NOMO-1 (cell line): ENCODE measurements around the gene PTPRG.

Source experiments
- DNase-seq, 2 experiments: peaks; one replicate each; lab custom pipeline; 2025; ENCODE audit not compliant: unreplicated experiment in 2 of 2; lab: John Stamatoyannopoulos, UW

The PTPRG gene

DNA sequence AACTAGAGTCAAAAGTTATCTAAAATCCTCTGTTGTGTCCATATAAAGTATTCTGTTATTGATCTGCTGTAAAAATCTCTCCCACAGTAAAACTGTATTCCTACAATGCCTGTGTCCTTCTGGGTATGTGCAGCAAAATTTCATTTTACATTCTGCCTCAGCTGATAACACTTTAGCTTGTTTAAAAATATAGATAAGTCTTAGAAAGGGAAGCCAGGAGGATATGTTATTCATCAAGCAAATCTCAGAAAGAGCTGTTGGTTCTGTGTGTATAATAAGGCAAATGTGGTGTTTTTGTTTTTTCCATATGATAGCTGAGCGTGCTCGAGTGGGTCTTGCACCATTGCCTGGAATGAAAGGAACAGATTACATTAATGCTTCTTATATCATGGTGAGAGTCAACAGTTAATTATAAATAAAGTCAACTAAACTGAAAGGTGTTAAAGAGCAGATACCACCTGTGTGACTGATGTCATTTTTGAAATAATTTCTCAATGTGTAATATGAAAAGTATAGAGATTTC lies 715.3 kb downstream of the PTPRG start:
- DNase-seq = no peak

DNA sequence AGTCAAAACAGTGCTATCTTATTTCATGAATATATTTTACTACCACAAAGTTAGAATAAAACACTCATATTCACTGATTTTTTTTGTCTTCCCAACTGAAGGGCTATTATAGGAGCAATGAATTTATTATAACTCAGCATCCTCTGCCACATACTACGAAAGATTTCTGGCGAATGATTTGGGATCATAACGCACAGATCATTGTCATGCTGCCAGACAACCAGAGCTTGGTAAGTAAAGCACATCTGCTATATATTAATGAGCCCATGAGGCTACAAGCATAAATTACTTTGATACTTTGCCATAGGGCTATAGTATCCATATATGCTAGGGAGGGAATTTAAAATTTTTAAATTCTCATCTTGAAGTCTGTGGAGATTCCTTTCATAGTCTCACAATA lies 716.1 kb downstream of the PTPRG start:
- DNase-seq = no peak

DNA sequence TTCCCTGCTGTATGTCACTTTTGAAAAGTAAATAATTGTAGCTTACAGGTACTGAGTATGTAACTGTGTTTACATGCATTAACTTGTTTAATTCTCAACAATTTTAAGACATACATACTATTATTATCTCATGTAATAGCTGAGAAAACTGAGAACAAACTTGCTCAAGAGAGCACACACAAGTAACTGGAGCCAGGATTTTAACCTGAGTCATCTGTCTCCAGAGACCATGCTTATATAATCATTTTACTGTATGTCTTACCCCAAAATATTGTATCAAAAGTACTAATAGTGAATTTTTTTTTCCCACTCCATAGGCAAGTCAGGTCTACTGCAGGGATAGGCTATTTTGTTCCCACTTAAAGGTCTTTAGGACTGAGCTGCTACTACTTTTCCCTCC lies 716.6 kb downstream of the PTPRG start:
- DNase-seq = no peak

DNA sequence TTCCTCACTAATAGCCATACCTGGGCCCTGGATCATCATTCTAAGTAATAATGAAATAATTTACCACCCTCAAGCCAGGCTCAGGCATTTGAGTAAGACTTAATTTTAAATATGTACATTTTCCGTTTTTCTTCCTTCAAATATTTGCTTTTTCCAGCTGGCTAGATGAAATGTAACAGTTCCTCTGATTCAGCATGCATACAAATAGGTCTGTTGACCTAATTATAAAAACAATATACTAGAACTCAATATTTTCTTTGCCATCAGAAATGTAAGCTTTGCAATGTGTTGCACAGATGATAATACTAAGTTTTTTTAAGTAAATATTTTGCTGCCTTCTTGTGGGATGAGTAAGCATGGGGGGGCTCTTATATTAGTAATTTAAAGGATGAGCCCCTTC lies 720.4 kb downstream of the PTPRG start:
- no peak for DNase-seq

DNA sequence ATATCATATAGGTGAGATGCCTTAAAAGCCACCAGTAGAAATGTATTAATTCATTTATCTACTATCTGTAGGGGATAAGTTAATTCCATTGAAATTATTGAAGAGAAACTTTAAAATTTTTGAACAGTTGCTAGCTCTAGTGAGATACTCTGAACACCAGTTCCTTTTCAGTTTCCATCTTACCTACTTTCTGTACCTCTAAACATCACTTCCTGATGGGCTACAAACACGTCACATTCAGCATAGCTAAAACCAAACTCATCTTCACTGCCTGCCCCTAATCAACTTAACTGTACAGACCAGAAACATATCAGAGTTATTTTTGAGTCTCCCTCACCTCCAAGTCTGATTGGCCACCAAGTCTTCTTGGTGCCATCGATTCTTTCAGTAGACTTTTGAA lies 723.1 kb downstream of the PTPRG start:
- DNase-seq = no peak

DNA sequence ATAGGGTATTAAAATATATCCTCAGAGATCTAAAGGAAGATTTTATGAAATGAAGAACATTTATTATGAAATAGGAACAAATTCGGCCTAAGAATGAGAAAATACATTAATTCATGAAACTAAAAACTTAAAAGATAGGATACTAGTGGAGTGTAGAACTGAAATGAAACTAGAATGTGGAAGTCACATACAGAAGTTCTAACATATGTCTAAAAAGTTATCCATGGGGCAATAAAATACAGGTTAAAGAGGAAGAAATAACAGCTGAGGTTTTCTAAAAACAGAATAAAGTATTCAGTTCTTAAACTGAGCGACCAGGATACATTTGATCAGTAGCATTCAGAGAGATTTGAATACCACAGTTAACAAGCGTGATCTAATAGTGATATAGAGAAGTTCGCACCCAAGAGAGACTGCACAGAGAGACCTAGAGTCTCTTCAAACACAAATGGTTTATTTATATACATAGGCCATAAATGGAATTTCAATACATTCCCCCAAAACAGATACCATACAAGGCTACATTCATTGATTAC lies 726.1 kb downstream of the PTPRG start:
- peak; percentile 20 to 91 for DNase-seq

DNA sequence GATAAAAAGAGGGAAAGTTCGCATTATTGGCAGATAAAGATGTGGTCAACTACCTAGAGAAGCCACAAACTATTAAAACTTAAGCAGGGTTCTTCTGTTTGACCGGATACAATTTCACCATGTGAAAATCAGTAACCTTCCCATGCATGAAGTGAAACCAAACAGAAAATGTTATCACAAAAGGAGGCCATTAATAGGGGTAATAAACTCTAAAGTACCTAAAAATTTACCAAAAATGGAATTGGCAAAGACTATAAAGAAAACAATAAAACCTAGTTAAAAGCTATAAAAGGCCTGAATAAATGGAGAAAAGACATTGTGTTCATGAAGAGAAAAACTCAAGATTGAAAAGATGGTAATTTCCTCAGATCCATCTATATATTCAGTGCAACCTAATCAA lies 728.6 kb downstream of the PTPRG start:
- peak in 1 of 2 experiments; percentile 33 for DNase-seq

DNA sequence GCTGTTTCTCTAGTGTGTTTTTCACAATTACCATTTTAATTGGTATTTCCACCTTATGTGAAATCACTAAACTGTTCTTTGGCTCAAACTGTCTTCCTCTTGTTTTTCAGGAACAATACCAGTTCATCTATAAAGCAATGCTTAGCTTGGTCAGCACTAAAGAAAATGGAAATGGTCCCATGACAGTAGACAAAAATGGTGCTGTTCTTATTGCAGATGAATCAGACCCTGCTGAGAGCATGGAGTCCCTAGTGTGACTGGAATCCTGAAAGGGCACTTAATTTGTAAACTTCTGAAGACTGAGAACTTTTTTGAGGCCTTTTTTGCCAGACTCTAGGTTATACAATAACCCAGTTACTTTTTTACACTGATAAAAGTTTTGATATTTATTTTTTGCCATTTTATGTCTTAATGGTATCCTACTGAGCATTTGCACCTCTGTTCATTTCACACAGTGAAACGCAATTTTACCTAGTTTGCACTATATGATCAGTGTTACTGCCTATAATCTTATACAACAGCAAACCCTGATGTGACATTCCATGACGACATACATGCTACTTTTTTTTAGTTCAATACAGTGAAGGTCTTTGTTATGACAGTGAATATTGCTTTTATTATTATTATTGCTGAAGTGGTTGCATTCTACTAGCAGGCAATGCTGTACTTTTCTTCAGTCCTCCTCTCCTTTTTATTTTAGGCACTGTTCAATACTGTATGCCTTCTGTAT lies 731.8 kb downstream of the PTPRG start:
- no peak for DNase-seq

DNA sequence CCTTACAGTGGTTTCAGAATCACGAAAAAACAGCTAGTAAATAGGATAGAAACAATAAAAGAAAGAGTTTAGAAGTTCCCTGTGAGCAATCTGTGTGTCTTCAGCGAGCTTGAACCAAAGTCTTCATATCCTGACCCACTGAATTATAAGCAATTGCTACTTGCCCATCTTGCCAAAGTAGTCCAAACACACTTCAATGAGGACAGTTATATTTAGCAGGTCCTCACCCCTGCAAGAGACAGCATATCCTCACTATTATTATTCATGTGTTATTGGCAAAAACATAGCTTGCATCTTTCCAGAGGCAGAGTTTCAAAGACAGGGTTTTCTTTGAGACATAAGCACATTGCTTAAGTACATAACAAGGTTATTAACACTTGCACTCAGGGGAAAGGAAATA lies 734.2 kb downstream of the PTPRG start:
- no peak for DNase-seq

DNA sequence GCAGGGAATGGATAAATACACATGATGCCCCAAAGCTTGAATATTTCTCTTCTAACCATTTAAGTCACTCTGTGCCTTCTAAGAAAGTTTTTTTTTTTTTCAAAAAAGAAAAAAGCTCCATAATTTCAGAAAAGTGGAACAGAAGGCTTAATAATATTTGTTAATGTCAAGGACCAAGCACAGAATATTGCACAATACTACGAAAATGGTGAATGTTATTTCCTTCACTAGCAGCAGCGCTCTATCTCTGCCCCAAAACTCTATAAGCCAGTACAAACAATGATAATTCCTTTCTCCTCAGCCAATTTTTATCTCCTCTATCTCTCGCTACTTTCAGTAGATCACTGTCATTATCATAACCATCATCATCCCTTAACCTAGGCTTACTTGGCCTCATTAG lies 739.2 kb downstream of the PTPRG start:
- DNase-seq = no peak

DNA sequence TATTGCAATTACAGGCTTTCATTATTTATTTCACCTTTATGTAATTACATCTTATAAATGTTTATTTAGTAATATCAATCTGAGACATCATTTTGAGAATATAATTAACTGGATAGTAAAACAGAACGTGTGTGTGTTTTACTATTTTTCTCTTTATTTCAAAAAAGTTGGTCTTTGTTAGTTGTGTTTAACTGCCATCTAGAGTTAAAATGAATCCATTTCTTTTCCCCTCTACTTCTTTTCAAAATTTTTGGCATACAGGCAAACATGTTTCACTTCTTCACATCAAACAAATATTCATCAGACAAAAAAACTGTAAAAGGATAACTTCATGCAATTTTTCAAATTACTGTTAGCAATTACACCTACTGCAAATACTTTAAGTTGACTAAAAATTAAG lies 750.8 kb downstream of the PTPRG start:
- peak in 1 of 2 experiments; percentile 8 for DNase-seq

DNA sequence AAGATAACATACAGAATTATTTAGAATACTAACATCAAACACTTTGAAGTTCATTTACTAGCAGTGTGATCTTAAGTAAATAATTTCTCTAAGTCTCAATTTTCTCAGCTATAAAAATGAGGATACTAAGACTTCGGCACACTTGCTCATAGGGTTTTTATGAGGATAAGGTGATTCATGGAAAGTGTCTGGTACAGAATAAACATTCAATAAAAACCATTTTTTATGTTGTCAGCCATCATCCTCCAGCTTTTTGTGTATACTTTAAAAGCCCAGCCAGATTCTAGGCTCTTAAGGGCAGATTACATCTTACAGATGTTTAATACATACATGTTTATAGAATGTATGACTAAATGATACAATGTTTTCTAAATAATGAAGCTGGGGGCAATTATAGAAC lies 755.2 kb downstream of the PTPRG start:
- DNase-seq = no peak

DNA sequence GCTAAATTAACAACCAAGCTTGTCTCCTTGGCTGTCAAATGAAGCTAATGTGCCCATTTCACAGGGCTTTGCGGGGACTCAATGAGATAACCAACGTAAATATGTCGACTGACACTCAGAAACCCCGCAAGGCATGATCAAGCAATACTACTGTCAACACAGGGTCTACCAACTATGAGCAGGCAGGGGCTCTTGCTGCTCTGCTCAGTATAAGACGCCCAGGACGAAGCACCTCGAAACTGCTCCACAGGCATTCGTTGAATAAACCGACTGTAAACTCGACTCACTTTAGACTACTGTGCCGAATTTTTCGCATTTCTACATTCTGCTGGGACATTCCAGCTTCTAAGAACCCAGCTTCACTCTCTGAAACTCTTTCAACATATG lies 757.0 kb downstream of the PTPRG start:
- no peak for DNase-seq

DNA sequence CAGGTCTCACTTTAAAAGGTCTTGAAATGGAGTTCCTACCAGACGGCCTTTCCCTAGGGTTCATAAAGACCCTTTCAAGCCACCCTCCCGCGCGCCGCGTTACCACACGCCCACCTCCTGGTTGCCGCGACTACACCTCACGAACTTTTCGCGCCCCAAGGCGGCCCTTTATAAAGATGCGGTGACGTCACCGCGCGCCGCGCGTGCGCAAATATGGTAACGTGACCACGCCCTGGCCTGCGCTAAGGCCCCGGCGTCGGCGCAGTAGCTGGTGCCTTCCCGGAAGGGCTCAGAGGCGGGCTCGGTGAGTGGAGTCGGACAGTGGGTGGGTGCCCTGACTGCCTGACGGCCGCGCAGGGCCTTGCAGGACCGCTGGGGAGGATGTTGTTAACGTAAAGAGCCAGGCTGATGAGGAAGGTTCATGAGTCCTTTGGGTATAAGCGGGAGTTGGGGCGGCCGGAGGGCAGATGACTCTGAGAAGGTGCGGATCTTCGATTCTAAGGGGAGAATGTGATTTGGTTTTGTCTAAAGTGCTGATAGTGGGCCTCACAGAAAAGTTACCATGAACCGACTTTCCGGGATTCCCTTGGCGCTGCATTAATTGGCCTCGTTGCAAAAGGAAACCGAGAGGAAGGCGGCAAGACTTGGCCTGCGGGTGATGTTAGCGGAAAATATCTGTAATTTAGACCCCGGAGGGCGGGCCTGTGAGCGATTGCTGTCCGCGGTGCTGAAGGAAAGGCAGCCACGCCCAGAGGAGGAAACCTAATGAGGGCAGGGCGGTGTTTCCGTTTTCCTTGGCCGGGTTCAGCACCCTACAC lies 757.6 kb downstream of the PTPRG start:
- peak; percentile 31 to 59 for DNase-seq

DNA sequence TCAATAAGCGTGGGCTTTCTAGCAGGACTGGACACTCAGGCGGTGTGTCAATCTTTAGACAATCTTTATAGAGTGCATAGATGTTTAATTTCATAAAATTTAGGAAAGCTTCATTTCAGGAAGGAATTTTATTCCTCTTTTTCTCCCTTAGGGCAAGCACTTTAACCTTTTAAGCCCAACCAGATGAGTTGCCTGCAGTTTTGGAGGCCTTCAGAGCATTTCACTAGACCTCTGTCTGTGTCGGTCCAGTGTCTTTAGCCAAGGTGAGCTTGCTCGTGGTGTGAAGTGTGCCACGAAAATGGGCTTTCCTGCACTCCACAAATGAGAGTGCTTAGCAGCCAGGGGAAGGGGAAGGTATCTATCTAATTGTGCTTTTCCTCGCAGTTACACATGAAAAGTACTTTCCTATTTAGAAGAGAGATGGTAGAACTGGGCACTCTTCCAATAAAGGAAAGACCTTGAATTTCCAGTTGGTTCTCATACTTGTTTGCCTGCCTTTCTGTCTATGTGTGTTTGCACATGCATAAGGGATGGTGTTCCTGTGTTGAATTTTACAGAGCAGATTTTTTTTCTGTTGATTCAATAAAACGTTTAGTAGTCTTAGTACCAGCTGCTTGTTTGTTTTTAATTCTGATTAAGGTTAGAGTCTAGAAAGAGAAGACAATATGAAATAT lies 758.3 kb downstream of the PTPRG start:
- no peak for DNase-seq

DNA sequence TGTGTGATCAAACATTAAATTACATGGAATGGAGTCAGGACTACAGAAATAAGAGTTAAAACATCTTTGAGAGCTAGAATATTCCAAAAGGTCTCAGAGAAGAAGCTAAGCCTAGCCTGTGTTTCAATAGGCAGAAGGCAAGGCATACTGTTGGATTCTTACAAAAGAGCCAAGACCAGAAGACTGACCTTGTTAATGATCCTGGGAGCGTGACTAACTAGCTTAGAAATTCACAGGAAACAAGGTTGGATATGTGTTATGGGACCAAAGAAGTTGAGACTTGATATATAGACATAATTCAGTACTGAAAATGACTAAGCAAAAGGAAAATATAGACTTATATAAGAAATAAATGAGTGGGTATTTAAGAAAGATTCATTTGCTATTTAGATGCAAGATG lies 761.9 kb downstream of the PTPRG start:
- no peak for DNase-seq

DNA sequence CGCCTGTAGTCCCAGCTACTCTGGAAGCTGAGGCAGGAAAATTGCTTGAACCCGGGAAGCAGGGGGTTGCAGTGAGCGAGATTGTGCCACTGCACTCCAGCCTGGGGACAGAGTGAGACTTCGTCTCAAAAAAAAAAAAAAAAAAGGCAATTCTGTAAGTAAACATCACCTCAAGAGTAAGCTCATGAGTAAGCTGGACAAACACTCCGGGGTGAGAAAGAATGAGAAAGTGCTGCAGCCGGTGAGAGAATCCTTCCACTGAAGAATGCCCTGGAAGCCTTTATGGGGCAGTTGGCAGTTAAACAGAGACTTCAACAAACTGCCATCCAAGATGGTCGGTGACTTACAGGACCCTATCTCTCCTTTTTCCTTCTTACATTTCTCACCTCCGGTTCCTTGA lies 764.5 kb downstream of the PTPRG start:
- DNase-seq = no peak

DNA sequence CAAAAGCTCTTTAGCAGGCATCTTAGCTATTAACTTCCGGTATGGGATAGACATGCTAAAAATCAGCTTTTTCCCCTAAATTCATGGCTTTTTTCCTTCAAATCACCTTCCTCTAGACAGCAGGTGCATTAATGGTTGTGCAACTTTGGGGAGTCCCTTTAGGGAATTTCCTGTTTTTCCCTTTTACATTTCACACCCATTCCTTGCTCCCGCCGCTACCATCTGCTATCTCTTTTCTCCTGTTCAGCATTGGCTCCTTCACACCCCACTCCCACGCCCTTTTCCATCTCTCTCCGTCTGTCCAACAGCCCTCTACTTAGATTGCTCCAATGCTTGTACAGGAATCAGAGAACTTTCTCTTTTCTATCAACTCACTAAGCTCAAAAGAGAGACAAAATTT lies 768.6 kb downstream of the PTPRG start:
- DNase-seq = no peak

DNA sequence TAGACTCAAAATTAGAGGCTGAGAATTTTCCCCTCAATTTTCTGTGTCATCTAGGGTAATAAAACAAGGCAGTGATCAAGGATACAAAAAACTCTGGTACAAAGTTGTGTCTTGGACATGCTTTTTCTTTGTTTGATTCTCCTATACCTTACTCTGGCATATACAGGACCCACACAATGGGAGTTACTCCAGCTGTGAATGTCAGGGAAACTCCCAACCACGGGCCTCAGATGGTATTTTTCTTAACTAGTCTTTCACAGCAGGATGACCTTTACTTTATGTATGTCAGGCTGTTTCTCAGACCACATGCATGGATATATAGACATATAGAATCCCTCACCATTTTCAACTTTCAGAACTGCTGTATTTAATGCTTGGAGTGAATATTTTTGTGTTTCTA lies 770.6 kb downstream of the PTPRG start:
- no peak for DNase-seq

DNA sequence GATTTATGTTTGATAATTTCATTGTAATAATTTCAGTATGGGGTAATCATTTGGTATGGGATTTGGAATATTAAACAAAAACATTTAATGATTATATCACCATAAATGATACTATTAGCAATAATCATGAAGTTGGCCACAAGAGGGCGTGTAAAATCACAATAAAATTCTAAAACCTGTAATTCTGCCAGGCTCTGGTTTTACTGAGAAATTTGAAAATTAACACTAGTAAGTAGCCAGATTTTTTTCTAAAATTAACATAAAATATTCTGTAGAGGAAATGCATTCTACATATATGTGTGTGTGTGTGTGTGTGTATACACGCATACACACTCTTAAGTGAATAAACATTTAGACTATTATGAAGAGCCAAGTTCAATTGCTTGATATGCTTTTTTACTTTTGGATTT lies 771.5 kb downstream of the PTPRG start:
- DNase-seq = no peak

DNA sequence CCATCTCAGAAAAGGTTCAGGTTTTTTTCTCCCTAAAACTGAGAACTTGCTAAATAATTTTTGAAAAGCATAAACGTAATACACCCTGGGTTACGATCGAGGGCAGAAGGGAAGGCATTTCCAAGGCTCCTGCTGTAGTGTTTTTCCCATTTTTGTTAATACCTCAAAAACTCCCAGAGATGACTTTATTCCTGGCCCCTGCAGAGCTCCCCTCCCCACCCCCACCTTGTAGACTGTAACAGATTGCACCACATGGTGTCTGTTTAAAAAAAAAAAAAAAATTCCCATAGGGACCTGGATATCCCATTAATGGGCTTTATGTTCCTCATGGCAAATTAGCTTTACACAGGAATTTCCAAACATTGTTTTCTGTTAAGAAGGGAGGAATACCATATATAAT lies 773.8 kb downstream of the PTPRG start:
- DNase-seq = no peak
